HFFc6 (cell line): ENCODE data around the gene NUFIP1. TPM values are rescaled to one million over a fixed set of nuclear protein-coding genes. Genes with fewer than 3 reads are reported as not detected.

ENCODE experiments used
- DNase-seq: peaks from one replicate; pipeline ENCODE4 v3.0.0-alpha.2; 2018
- H3K27ac Mint-ChIP-seq: 2 replicates; pipeline ENCODE4 v1.8.0; 2020; ENCODE audit warnings: mild to moderate bottlenecking, mixed read lengths
- H3K27me3 Mint-ChIP-seq: 2 replicates; pipeline ENCODE4 v1.8.0; 2021; ENCODE audit warnings: mild to moderate bottlenecking, moderate library complexity, mixed read lengths; ENCODE audit not compliant: insufficient read depth
- H3K36me3 Mint-ChIP-seq: 2 replicates; pipeline ENCODE4 v1.8.0; 2021; ENCODE audit warnings: low read depth, mixed read lengths
- H3K4me1 Mint-ChIP-seq: 2 replicates; pipeline ENCODE4 v1.8.0; 2020; ENCODE audit warnings: low read depth, mixed read lengths
- H3K4me3 Mint-ChIP-seq: 2 replicates; pipeline ENCODE4 v1.8.0; 2020; ENCODE audit warnings: mild to moderate bottlenecking, moderate library complexity, mixed read lengths
- H3K9me3 Mint-ChIP-seq: 2 replicates; pipeline ENCODE4 v1.8.0; 2020; ENCODE audit warnings: mild to moderate bottlenecking, mixed read lengths
- total RNA-seq, 6 experiments: library from RNA; stranded (reverse); fragmentation: NEBNext Ultra II Directional; extraction: Animal tissue kit (Norgen Biotek cat#: 25700); gene quantifications; 2 replicates in 1 of 6; 3 replicates in 5 of 6; pipeline ENCODE4 v1.2.3, GENCODE V29; 2021
- TF ChIP-seq, protein P1 (sequence below): fragments of 200-600 bp; sonication (generic); IDR thresholded peaks from 2 replicates; pipeline ENCODE4 v1.5.0; 2021; ENCODE audit warnings: antibody characterized with exemption, mild to moderate bottlenecking

The NUFIP1 gene
- total RNA-seq, 6 experiments from 2014 or later: 5.7 to 8.4 (median 7.3) TPM

DNA sequence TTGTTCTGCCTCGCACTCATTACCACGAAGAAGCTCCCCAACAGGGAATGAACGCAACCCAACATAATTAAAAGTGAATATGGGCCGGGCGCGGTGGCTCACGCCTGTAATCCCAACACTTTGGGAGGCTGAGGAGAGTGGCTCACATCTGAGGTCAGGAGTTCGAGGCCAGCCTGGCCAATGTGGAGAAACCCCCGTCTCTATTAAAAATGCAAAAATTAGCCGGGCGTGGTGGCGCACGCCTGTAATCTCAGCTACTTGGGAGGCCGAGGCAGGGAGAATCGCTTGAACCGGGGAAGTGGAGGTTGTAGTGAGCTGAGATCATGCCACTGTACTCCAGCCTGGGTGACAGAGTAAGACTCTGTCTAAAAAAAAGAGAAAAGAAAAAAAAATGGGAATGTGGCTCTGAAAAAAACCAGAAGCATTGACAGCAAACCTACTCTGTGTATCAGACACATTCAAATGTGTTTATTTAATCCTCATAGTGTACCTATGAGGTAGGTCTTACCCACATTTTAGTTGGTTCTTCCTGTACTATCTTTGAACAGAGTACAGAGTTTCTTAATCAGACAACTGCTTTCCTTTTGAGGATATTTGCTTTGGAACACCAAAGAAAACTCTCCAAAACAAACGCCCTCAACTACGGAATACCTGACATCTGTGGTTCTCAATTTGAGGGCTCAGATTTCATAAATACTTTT is 70.0 kb downstream of the NUFIP1 start:
- no peak for DNase-seq
- TF ChIP-seq, protein P1, sequence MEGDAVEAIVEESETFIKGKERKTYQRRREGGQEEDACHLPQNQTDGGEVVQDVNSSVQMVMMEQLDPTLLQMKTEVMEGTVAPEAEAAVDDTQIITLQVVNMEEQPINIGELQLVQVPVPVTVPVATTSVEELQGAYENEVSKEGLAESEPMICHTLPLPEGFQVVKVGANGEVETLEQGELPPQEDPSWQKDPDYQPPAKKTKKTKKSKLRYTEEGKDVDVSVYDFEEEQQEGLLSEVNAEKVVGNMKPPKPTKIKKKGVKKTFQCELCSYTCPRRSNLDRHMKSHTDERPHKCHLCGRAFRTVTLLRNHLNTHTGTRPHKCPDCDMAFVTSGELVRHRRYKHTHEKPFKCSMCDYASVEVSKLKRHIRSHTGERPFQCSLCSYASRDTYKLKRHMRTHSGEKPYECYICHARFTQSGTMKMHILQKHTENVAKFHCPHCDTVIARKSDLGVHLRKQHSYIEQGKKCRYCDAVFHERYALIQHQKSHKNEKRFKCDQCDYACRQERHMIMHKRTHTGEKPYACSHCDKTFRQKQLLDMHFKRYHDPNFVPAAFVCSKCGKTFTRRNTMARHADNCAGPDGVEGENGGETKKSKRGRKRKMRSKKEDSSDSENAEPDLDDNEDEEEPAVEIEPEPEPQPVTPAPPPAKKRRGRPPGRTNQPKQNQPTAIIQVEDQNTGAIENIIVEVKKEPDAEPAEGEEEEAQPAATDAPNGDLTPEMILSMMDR: no peak
- H3K27me3 Mint-ChIP-seq: no peaks in the 10 kb centered on the region; the same call in 1 of the 2 replicates
- no peak overlapping the region for H3K27ac Mint-ChIP-seq
- H3K9me3 Mint-ChIP-seq: no peaks in the 10 kb centered on the region
- no peak overlapping the region for H3K4me3 Mint-ChIP-seq
- no peaks in the 10 kb centered on the region for H3K36me3 Mint-ChIP-seq
- H3K4me1 Mint-ChIP-seq: peaks cover 29% of the 10 kb centered on the region

DNA sequence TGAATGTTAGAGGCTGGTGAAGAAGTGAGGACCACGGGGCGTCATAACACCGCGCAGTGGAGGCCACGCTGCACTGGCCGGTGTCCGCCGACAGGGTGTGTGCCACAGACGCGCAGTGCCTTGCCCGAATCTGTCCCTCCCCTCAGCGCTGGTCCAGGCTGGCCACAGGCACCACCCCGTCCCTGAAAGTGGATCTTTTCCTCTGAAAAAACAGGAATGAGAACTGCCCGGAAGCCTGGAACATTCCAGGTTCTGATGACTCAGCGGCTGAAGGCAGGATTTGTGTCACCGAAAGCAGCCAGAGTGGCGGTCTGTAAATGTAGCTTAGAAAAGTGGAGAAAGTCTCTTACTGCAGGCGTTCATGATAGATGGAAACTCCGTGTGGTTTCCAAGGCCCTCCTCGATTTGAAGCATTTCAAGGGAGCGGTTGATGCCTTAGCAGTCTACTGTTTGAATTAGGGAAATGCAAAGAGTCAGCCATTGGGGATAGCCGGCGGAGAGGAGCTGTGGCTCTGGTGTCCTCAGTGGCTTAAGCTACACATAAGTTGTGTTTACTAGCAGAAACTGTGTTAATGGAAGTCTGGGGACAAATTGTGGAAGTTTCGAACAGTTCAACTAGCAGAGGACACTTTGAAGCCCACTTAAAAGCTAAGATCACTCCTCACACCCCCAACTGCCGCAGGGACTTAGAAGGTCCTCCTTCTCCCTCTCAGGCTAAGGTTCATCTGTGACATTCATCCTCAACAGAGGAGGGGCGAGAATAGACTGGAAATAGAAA is 70.8 kb downstream of the NUFIP1 start:
- H3K4me3 Mint-ChIP-seq: no peak overlapping the region
- peak; percentile 99 for DNase-seq
- H3K27me3 Mint-ChIP-seq: no peaks in the 10 kb centered on the region; the same call in 1 of the 2 replicates
- TF ChIP-seq, protein P1: peak; percentile 84
- H3K9me3 Mint-ChIP-seq: no peaks in the 10 kb centered on the region
- no peak overlapping the region for H3K27ac Mint-ChIP-seq
- no peaks in the 10 kb centered on the region for H3K36me3 Mint-ChIP-seq
- H3K4me1 Mint-ChIP-seq: peaks cover 26% of the 10 kb centered on the region

DNA sequence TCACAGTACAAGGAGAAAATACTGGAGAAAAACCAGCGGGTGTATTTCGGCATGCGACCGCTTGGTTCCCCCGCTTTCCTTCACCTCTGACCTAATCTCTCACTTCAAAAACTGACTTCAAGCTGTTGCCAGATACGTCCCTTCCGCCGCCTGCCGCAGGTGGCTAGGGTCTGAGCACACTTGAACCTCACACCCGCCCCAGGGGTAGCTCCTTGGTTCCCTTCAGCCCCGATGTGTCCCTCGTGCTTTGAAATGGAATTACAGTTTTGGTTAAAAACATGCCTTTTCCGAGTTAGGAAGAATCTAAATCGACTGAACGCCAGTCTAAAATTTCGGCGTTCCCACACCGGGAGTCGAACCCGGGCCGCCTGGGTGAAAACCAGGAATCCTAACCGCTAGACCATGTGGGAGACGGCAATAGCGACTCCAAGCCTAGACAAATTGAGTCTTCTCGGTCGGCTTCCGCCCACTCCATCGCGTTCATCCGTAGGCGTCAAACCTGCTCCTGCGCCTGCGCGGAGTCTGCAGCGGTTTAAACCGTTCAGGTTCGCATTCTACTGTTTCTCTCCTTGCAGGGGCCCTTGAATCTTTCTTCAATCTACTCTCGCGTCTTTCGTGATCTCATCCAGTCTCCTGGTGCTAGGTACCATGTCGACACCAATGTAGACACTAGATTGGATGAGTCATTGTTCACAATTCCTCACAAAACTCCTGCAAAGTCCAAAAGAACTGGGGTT is 71.5 kb downstream of the NUFIP1 start:
- Mint-ChIP-seq H3K9me3 (no peaks in the 10 kb centered on the region), H3K36me3 (no peaks in the 10 kb centered on the region), H3K4me1 (peaks cover 19% of the 10 kb centered on the region), H3K27me3 (no peaks in the 10 kb centered on the region; the same call in 1 of the 2 replicates), H3K27ac (no peak overlapping the region), H3K4me3 (no peak overlapping the region)
- TF ChIP-seq, protein P1: peak; percentile 65
- DNase-seq: peak; percentile 99

DNA sequence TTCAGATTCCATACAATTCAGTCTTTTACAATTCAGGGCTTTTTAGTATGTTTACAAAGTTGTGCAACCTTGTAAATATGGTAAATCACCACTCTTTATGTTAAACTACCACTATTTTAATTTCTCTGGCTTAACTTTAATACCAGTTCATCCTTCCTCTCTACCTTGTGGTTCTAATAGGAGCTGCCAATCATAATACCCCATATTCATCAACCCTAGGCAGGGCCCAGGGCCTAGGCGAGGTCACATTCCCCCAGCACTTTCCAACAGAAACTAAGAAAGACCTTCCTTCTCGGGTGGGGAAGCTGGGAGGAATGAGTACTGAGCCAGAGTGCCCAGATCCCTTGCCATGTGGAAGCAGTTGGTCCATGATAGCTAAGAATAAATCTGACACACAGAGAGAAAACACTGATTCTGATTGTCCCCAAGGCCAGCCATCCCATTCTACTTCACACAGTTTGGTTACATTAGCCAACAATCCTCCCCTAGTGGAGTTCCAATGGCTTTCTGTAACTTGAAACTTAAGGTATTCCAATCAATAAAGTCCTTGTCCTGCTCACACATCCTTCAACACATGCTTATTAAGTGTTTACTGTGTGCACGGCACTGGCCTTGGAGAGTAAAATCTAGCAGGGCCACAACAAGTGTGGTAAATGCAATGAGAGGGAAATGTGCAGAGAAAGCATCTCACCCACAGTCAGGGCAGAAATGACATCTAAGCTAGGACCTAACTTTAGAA is 76.8 kb downstream of the NUFIP1 start:
- DNase-seq: no peak
- Mint-ChIP-seq H3K9me3 (no peaks in the 10 kb centered on the region; the same call in 1 of the 2 replicates), H3K27me3 (peaks cover 7% of the 10 kb centered on the region), H3K4me3 (no peak overlapping the region), H3K4me1 (no peaks in the 10 kb centered on the region), H3K27ac (no peak overlapping the region), H3K36me3 (no peaks in the 10 kb centered on the region)
- TF ChIP-seq, protein P1: no peak

DNA sequence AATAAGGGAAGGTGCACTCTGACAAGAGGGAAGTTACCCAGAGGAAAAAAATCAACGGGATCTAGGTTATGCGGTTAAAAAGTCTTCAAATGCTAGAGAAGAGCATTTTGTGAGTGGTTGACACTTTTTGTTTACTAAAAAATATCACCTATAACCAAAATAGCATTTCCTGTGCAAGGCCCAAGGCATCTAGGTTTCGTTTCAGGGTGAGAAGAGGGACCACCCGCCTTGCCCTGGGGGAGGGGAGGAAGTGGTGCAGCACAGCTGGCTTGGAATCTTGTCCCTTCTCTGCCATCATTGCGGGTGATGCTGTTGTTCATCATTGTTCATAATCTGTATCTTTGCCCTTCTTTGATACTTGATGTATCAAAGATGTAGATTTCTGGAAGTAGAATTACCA is 80.6 kb downstream of the NUFIP1 start:
- TF ChIP-seq, protein P1: no peak
- no peak for DNase-seq
- no peaks in the 10 kb centered on the region; the same call in 1 of the 2 replicates for H3K9me3 Mint-ChIP-seq
- H3K27me3 Mint-ChIP-seq: peaks cover 7% of the 10 kb centered on the region
- H3K36me3 Mint-ChIP-seq: no peaks in the 10 kb centered on the region
- peaks cover 36% of the 10 kb centered on the region for H3K4me1 Mint-ChIP-seq
- H3K4me3 Mint-ChIP-seq: no peak overlapping the region
- no peak overlapping the region for H3K27ac Mint-ChIP-seq
